Activated CD8-positive, alpha-beta memory T cell treated with anti-CD3 and anti-CD28 coated beads, Interleukin-2, amount 10 ng/mL, durations not matched to agents 7 days and 5 days (primary cell): Measurements from ENCODE around the gene SLIT3. TPM values are rescaled to one million over a fixed set of nuclear protein-coding genes. Genes with fewer than 3 reads are reported as not detected.

ENCODE experiments used
- ATAC-seq: fragments of 150-1000 bp; cut with Tn5 transposase; one replicate; pipeline ENCODE4 v1.10.0; 2021; ENCODE audit warnings: moderate library complexity
- CTCF ChIA-PET: fragments of 350-600 bp; sonication (Branson Sonifier 250); formaldehyde crosslinking; loops from one replicate; lab custom pipeline; 2021; ENCODE audit warnings: antibody characterized with exemption; lab: Charles Lee
- DNase-seq: peaks from one replicate; pipeline ENCODE4 v3.0.0-alpha.2; 2020
- H3K27ac Mint-ChIP-seq: one replicate; pipeline ENCODE4 v1.8.0; 2021; ENCODE audit warnings: mild to moderate bottlenecking, mixed read lengths
- H3K27me3 Mint-ChIP-seq: one replicate; pipeline ENCODE4 v1.8.0; 2021; ENCODE audit warnings: mixed read lengths
- H3K36me3 Mint-ChIP-seq: one replicate; pipeline ENCODE4 v1.8.0; 2021; ENCODE audit warnings: mild to moderate bottlenecking, mixed read lengths
- H3K4me1 Mint-ChIP-seq: one replicate; pipeline ENCODE4 v1.8.0; 2021; ENCODE audit warnings: mixed read lengths
- H3K4me3 Mint-ChIP-seq: one replicate; pipeline ENCODE4 v1.8.0; 2021; ENCODE audit warnings: mild to moderate bottlenecking, moderate library complexity, mixed read lengths
- H3K9me3 Mint-ChIP-seq: one replicate; pipeline ENCODE4 v1.8.0; 2022; ENCODE audit warnings: low read depth, mixed read lengths
- total RNA-seq, 2 experiments: library from RNA; stranded (reverse); gene quantifications; one replicate each; pipeline ENCODE4 v1.2.3, GENCODE V29; 2021

SLIT3 gene
- total RNA-seq, 2 experiments from 2014 or later: 0.09 TPM; not detected in 1

GRCh38 chr5:168683247-168683926 lies 617.6 kb downstream of the SLIT3 start:
- Mint-ChIP-seq H3K4me1 (peaks cover 4% of the 10 kb centered on the region), H3K27me3 (no peaks in the 10 kb centered on the region), H3K36me3 (no peaks in the 10 kb centered on the region), H3K4me3 (no peak overlapping the region), H3K9me3 (no peaks in the 10 kb centered on the region), H3K27ac (no peak overlapping the region)
- DNase-seq (peak; percentile 46), ATAC-seq (no peak)
- CTCF ChIA-PET: no interaction called here

GRCh38 chr5:168681556-168682183 lies 619.3 kb downstream of the SLIT3 start:
- ATAC-seq: no peak
- no peaks in the 10 kb centered on the region for H3K36me3 Mint-ChIP-seq
- no peak overlapping the region for H3K27ac Mint-ChIP-seq
- no peak for DNase-seq
- no peak overlapping the region for H3K4me3 Mint-ChIP-seq
- CTCF ChIA-PET: no interaction called here
- H3K27me3 Mint-ChIP-seq: no peaks in the 10 kb centered on the region
- peaks cover 4% of the 10 kb centered on the region for H3K4me1 Mint-ChIP-seq
- no peaks in the 10 kb centered on the region for H3K9me3 Mint-ChIP-seq

DNA sequence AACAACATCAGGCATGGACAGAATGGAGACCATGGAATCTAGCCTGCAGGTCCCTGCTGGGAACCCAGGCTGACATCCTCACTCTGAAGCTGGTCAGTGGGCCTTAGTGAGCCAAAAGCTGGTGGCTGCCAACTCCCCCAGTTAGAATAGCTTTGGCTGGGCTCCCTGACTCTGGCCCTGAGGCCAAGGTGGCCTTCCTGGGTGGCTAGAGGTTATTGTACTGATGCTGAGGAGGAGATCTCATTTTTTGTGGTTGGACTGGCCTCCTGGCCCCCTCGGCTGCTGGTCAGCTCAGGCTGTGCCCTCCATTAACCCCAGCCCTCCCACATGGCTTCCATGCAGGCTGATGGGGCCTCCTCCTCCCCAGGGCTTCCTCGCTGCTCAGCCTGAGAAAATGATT lies 620.5 kb downstream of the SLIT3 start:
- H3K9me3 Mint-ChIP-seq: no peaks in the 10 kb centered on the region
- DNase-seq (no peak), ATAC-seq (no peak)
- CTCF ChIA-PET: interaction anchor here (0.9 to 2.8 kb wide), 3 partner anchors 13 to 627 kb away, joined by 3 to 8 read pairs (median 5); no protein-coding TSS in a partner anchor
- H3K27me3 Mint-ChIP-seq: no peaks in the 10 kb centered on the region
- peaks cover 4% of the 10 kb centered on the region for H3K4me1 Mint-ChIP-seq
- no peak overlapping the region for H3K4me3 Mint-ChIP-seq
- H3K36me3 Mint-ChIP-seq: no peaks in the 10 kb centered on the region
- no peak overlapping the region for H3K27ac Mint-ChIP-seq

- no peaks in the 10 kb centered on the region for H3K9me3 Mint-ChIP-seq
- peaks cover 4% of the 10 kb centered on the region for H3K4me1 Mint-ChIP-seq
- no peak overlapping the region for H3K4me3 Mint-ChIP-seq
- no peak overlapping the region for H3K27ac Mint-ChIP-seq
- ATAC-seq (peak; percentile 49), DNase-seq (peak; percentile 69)
- CTCF ChIA-PET: interaction anchor here (0.6 to 2.8 kb wide), 5 partner anchors 12 to 627 kb away, joined by 3 to 8 read pairs (median 4); no protein-coding TSS in a partner anchor
- H3K36me3 Mint-ChIP-seq: no peaks in the 10 kb centered on the region
- no peaks in the 10 kb centered on the region for H3K27me3 Mint-ChIP-seq
These were observed 621.4 kb downstream of the SLIT3 start for GRCh38 chr5:168679515-168679920.

- Mint-ChIP-seq H3K27ac (no peak overlapping the region), H3K27me3 (no peaks in the 10 kb centered on the region), H3K9me3 (no peaks in the 10 kb centered on the region), H3K4me3 (no peak overlapping the region), H3K4me1 (no peaks in the 10 kb centered on the region), H3K36me3 (no peaks in the 10 kb centered on the region)
- CTCF ChIA-PET: no interaction called here
- DNase-seq: no peak
- no peak for ATAC-seq
These were observed 624.4 kb downstream of the SLIT3 start for GRCh38 chr5:168676501-168676900.

DNA sequence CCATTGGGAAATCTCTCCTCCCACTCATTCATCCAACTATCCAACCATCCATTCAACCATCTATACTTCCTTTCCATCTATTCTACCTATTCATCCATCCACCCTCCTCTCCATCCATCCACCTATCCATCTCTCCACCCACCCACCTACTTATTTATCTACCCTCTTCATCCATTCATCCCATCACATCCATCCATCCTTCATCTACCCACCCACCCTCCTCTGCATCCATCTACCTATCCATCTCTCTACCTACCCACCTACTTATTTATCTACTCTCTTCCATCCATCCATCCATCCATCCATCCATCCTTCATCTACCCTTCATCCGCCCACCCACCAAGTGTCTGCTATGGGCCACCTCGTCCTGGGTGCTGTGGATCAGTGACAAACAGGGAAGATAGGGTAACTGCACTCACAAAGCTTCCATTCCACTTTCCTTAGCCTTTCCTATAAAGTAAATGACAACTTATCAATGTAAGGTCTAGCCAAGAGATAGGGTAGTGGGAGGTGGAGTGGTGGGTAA lies 625.0 kb downstream of the SLIT3 start:
- H3K27me3 Mint-ChIP-seq: no peaks in the 10 kb centered on the region
- ATAC-seq (no peak), DNase-seq (no peak)
- H3K27ac Mint-ChIP-seq: no peak overlapping the region
- H3K9me3 Mint-ChIP-seq: no peaks in the 10 kb centered on the region
- no peak overlapping the region for H3K4me3 Mint-ChIP-seq
- CTCF ChIA-PET: no interaction called here
- no peaks in the 10 kb centered on the region for H3K4me1 Mint-ChIP-seq
- no peaks in the 10 kb centered on the region for H3K36me3 Mint-ChIP-seq

DNA sequence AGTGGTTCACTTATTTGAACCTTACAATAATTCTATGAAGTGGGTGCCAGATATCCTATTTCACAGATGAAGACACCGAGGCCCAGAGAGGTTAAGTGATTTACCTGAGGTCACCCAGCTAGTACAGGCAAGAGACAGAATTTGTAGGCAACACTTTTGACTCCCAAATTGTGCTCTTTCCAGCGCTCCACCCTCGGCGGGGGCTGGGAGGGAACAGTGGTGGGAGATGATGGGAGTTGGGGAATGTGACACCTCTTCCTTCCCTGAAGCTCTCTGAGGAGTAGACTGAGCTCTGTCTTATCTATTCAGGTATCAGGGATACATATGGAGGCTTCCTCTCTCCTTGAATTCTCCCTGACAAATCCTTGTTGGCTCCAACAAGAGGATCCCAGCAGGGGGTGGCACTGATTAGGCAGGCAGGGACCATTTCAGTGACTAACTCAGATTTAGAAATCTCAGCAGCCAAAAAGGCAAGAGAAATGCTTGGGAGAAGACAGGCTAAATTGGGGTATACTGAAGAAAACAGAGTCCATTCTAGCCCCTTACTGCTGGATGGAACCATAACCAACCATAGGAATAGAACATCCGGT lies 626.0 kb downstream of the SLIT3 start:
- DNase-seq: no peak
- no peaks in the 10 kb centered on the region for H3K36me3 Mint-ChIP-seq
- no peak for ATAC-seq
- no peaks in the 10 kb centered on the region for H3K4me1 Mint-ChIP-seq
- H3K27me3 Mint-ChIP-seq: no peaks in the 10 kb centered on the region
- no peak overlapping the region for H3K27ac Mint-ChIP-seq
- no peak overlapping the region for H3K4me3 Mint-ChIP-seq
- CTCF ChIA-PET: no interaction called here
- no peaks in the 10 kb centered on the region for H3K9me3 Mint-ChIP-seq

DNA sequence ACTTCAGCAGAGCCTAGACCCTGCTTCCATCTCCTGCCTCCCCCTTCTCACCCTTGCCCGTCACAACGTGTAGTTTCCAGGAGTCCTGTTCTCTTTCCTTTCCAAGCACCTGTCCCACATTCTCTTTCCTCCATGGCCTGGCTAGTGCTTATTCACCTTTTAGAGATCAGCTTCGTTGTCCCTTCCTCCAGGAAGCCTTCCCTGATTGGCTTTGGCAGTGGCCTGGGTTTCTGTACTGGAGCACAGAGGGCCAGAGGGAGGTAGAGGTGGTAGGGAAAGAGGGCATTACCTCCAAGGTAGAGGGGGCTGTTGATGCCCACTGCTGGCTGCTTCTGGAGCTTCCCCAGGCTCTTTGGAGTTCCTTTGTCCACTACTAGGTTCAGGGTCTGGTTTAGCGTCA lies 628.1 kb downstream of the SLIT3 start:
- no peaks in the 10 kb centered on the region for H3K4me1 Mint-ChIP-seq
- CTCF ChIA-PET: no interaction called here
- no peaks in the 10 kb centered on the region for H3K27me3 Mint-ChIP-seq
- H3K4me3 Mint-ChIP-seq: no peak overlapping the region
- H3K27ac Mint-ChIP-seq: no peak overlapping the region
- no peaks in the 10 kb centered on the region for H3K36me3 Mint-ChIP-seq
- H3K9me3 Mint-ChIP-seq: no peaks in the 10 kb centered on the region
- ATAC-seq (no peak), DNase-seq (no peak)

- CTCF ChIA-PET: no interaction called here
- Mint-ChIP-seq H3K4me1 (no peaks in the 10 kb centered on the region), H3K9me3 (no peaks in the 10 kb centered on the region), H3K4me3 (no peak overlapping the region), H3K27ac (no peak overlapping the region), H3K36me3 (no peaks in the 10 kb centered on the region), H3K27me3 (no peaks in the 10 kb centered on the region)
- DNase-seq (no peak), ATAC-seq (no peak)
These were observed 628.9 kb downstream of the SLIT3 start for GRCh38 chr5:168672016-168672415.

GRCh38 chr5:168670881-168671575 lies 629.9 kb downstream of the SLIT3 start:
- Mint-ChIP-seq H3K27me3 (no peaks in the 10 kb centered on the region), H3K36me3 (no peaks in the 10 kb centered on the region), H3K27ac (no peak overlapping the region), H3K9me3 (no peaks in the 10 kb centered on the region), H3K4me1 (no peaks in the 10 kb centered on the region), H3K4me3 (no peak overlapping the region)
- CTCF ChIA-PET: no interaction called here
- ATAC-seq (no peak), DNase-seq (no peak)

DNA sequence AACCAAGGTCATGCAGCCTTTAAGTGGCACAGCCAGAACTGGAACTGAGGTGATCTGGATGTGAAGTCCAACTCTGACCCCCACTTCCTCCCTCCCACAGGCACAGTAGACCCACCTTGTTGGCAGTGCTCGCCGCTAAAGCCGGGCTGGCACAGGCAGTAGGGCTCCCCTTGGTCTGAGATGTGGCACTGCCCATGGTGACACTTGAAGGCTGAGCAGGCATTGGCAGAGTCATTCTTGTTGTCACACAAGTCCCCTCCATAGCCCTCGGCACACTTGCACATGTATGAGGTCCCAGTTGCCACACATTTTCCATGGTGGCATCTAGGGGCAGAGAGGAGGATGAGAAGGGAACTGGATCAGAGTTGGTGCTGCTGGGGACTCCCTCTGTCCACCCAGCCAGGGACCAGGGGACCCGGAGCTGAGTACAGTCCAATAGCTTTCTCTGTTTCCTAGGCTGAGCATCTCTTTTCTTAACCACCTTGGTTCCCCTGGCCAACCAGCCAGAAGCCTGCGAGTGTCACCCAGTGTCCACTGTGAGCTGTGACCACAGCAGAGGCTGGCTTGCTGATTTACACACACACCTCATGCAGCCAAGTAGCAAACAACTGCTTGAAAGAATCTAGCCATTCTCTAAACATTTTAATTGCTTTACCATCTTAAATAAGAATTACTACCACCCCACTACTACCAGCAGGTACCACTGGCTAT lies 631.1 kb downstream of the SLIT3 start:
- Mint-ChIP-seq H3K9me3 (no peaks in the 10 kb centered on the region), H3K27ac (no peak overlapping the region), H3K27me3 (no peaks in the 10 kb centered on the region), H3K4me3 (no peak overlapping the region), H3K4me1 (no peaks in the 10 kb centered on the region), H3K36me3 (no peaks in the 10 kb centered on the region)
- CTCF ChIA-PET: no interaction called here
- no peak for ATAC-seq
- DNase-seq: no peak

GRCh38 chr5:168669156-168669555 lies 631.8 kb downstream of the SLIT3 start:
- no peak overlapping the region for H3K4me3 Mint-ChIP-seq
- H3K9me3 Mint-ChIP-seq: no peaks in the 10 kb centered on the region
- ATAC-seq (no peak), DNase-seq (no peak)
- CTCF ChIA-PET: no interaction called here
- no peaks in the 10 kb centered on the region for H3K4me1 Mint-ChIP-seq
- H3K27ac Mint-ChIP-seq: no peak overlapping the region
- H3K27me3 Mint-ChIP-seq: peaks cover 2% of the 10 kb centered on the region
- H3K36me3 Mint-ChIP-seq: no peaks in the 10 kb centered on the region

GRCh38 chr5:168668078-168668477 lies 632.9 kb downstream of the SLIT3 start:
- ATAC-seq (no peak), DNase-seq (no peak)
- H3K9me3 Mint-ChIP-seq: no peaks in the 10 kb centered on the region
- H3K27ac Mint-ChIP-seq: no peak overlapping the region
- H3K36me3 Mint-ChIP-seq: no peaks in the 10 kb centered on the region
- no peak overlapping the region for H3K4me3 Mint-ChIP-seq
- CTCF ChIA-PET: interaction anchor here (1.8 kb wide), 1 partner anchor 11 kb away, joined by 8 read pairs; no protein-coding TSS in a partner anchor
- H3K27me3 Mint-ChIP-seq: peaks cover 7% of the 10 kb centered on the region
- no peaks in the 10 kb centered on the region for H3K4me1 Mint-ChIP-seq
